PC-3 (cell line): Measurements from ENCODE around the gene ATP8A2.

Experiments used
- EZH2 ChIP-seq: fragments of 300-600 bp; sonication (generic); IDR thresholded peaks from one replicate; pipeline ENCODE4 v1.6.1; 2017; ENCODE audit warnings: antibody characterized with exemption, mild to moderate bottlenecking, low read length; ENCODE audit not compliant: unreplicated experiment
- TF ChIP-seq, protein P1 (sequence below): fragments of 300-600 bp; sonication (generic); conservative IDR thresholded peaks from 2 replicates; pipeline ENCODE4 v1.5.1; 2017; ENCODE audit warnings: antibody characterized with exemption, low read depth, mild to moderate bottlenecking, low read length

DNA sequence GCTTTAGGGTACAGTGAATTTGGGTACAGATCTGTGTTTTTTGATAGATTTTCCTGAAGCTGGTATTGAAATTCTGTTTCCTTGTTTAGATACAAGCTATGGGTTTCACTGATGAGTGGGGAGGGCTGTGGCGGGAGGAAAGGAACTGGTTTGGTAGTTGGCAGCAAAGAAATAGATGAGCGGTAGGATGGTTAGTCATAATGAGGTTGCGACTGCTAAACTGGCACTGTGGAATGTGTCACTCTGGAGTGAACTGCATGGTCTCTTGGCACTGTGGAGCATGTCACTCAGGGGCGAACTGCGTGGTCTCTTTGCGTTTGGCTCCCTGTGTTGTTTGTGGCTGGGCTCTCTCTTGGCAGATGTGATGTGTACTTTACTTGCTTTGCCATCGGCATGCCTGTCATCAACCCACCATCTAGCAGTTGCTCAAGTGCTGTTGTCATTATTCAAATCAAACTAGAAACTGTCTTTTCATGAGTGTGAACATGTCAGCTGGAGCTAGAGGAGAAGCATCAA is 82.1 kb downstream of the ATP8A2 start:
- TF ChIP-seq, protein P1, sequence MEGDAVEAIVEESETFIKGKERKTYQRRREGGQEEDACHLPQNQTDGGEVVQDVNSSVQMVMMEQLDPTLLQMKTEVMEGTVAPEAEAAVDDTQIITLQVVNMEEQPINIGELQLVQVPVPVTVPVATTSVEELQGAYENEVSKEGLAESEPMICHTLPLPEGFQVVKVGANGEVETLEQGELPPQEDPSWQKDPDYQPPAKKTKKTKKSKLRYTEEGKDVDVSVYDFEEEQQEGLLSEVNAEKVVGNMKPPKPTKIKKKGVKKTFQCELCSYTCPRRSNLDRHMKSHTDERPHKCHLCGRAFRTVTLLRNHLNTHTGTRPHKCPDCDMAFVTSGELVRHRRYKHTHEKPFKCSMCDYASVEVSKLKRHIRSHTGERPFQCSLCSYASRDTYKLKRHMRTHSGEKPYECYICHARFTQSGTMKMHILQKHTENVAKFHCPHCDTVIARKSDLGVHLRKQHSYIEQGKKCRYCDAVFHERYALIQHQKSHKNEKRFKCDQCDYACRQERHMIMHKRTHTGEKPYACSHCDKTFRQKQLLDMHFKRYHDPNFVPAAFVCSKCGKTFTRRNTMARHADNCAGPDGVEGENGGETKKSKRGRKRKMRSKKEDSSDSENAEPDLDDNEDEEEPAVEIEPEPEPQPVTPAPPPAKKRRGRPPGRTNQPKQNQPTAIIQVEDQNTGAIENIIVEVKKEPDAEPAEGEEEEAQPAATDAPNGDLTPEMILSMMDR = no peak
- TF ChIP-seq EZH2 = no peak
